HCT116 (cell line): Measurements from ENCODE around the gene CCDC192. TPM values are rescaled to one million over a fixed set of nuclear protein-coding genes. Genes with fewer than 3 reads are reported as not detected.

Experiments used
- ATAC-seq: fragments of 200-7000 bp; cut with Tn5 transposase; 2 replicates; pipeline ENCODE4 v1.9.1; 2020; ENCODE audit warnings: mild to moderate bottlenecking, moderate library complexity
- BruUV-seq: library from RNA; stranded (reverse); fragments of 400-500 nt; replicated peaks from 2 replicates; lab custom pipeline; 2021; lab: Mats Ljungman, UMichigan
- CTCF ChIA-PET: fragments of 300-600 bp; sonication (Branson Sonifier 250); formaldehyde crosslinking; loops from one replicate; lab custom pipeline; 2021; ENCODE audit warnings: antibody characterized with exemption; lab: Charles Lee
- POLR2A ChIA-PET: fragments of 300-600, 350-600 bp; sonication (Branson Sonifier 250); formaldehyde crosslinking; loops from one replicate; lab custom pipeline; 2021; ENCODE audit warnings: antibody characterized with exemption; lab: Charles Lee
- RAD21 ChIA-PET, 2 experiments: fragments of 300-600 bp; sonication (Branson Sonifier 250); formaldehyde crosslinking; loops; one replicate each; lab custom pipeline; 2023; ENCODE audit warnings: low total read pairs in 2 of 2; ENCODE audit not compliant: uncharacterized antibody in 2 of 2, unreplicated experiment in 2 of 2, low non-redundant PET in 1 of 2; lab: Charles Lee
- DNase-seq: peaks from one replicate; pipeline ENCODE4 v3.0.0-alpha.2; 2010; ENCODE audit warnings: low read depth, low spot score
- H2AFZ ChIP-seq: fragments of 200-600 bp; shearing (Covaris generic), sonication (generic); 2 replicates; pipeline ENCODE4 v1.6.1; 2017; ENCODE audit warnings: low read depth, mixed run types, mixed read lengths, antibody characterized with exemption, low read length; ENCODE audit not compliant: poor library complexity, severe bottlenecking
- H3K27ac ChIP-seq: 2 replicates; pipeline ENCODE4 v1.5.1; 2012; ENCODE audit warnings: low read depth, low read length
- H3K27me3 ChIP-seq: fragments of 200-600 bp; sonication (generic); 2 replicates; pipeline ENCODE4 v1.6.1; 2016; ENCODE audit warnings: mixed run types, low read length, mixed read lengths; ENCODE audit not compliant: insufficient read depth
- H3K36me3 ChIP-seq, 2 experiments: fragments of 200-500 bp in 1 of 2; fragments of 200-600 bp in 1 of 2; sonication (Bioruptor generic) in 1 of 2; sonication (generic) in 1 of 2; 2 replicates each; pipeline versions ENCODE4 v1.5.1 to v1.6.1; 2014 to 2016; ENCODE audit warnings: low read length in 2 of 2, inconsistent platforms in 1 of 2, mixed read lengths in 1 of 2, mixed run types in 1 of 2; ENCODE audit not compliant: insufficient read depth in 2 of 2, control insufficient read depth in 1 of 2
- H3K4me1 ChIP-seq, 2 experiments: fragments of 200-600 bp in 1 of 2; sonication (generic) in 1 of 2; 2 replicates each; pipeline versions ENCODE4 v1.5.1 to v1.6.1; 2012 to 2017; ENCODE audit warnings: low read length in 2 of 2, inconsistent platforms in 1 of 2, mild to moderate bottlenecking in 1 of 2, mixed read lengths in 1 of 2, mixed run types in 1 of 2, moderate library complexity in 1 of 2; ENCODE audit not compliant: insufficient read depth in 2 of 2, control insufficient read depth in 1 of 2
- H3K4me2 ChIP-seq: fragments of 200-600 bp; sonication (generic); 2 replicates; pipeline ENCODE4 v1.6.1; 2017; ENCODE audit warnings: mixed run types, low read length, mixed read lengths
- H3K4me3 ChIP-seq, 2 experiments: fragments of 200-600 bp in 1 of 2; sonication (generic) in 1 of 2; replicated peaks in 1 of 2; 2 replicates each; pipeline ENCODE4 v1.5.1; 2011 to 2016; ENCODE audit warnings: low read length in 2 of 2, control low read depth in 1 of 2, low read depth in 1 of 2, mild to moderate bottlenecking in 1 of 2, mixed read lengths in 1 of 2, mixed run types in 1 of 2
- H3K79me2 ChIP-seq: fragments of 200-600 bp; sonication (generic); 2 replicates; pipeline ENCODE4 v1.6.1; 2017; ENCODE audit warnings: mild to moderate bottlenecking, mixed run types, low read length, moderate library complexity, mixed read lengths; ENCODE audit not compliant: insufficient read depth
- H3K9ac ChIP-seq: fragments of 200-600 bp; sonication (generic); 2 replicates; pipeline ENCODE4 v1.6.1; 2016; ENCODE audit warnings: low read length, mixed read lengths
- H3K9me2 ChIP-seq: fragments of 200-600 bp; sonication (generic), shearing (Covaris generic); 2 replicates; pipeline ENCODE4 v1.6.1; 2017; ENCODE audit warnings: mixed run types, mild to moderate bottlenecking, moderate library complexity; ENCODE audit not compliant: insufficient read depth
- H3K9me3 ChIP-seq, 2 experiments: fragments of 200-500 bp in 1 of 2; fragments of 200-600 bp in 1 of 2; sonication (Bioruptor generic) in 1 of 2; sonication (generic) in 1 of 2; 2 replicates each; pipeline ENCODE4 v1.6.1; 2014 to 2017; ENCODE audit warnings: low read length in 2 of 2, mixed read lengths in 2 of 2, inconsistent platforms in 1 of 2, low read depth in 1 of 2, mild to moderate bottlenecking in 1 of 2, mixed run types in 1 of 2, moderate library complexity in 1 of 2; ENCODE audit not compliant: control insufficient read depth in 1 of 2, insufficient read depth in 1 of 2
- H4K20me1 ChIP-seq: fragments of 200-600 bp; sonication (generic), shearing (Covaris generic); 2 replicates; pipeline ENCODE4 v1.6.1; 2017; ENCODE audit warnings: mixed run types, mild to moderate bottlenecking, moderate library complexity; ENCODE audit not compliant: insufficient read depth
- CBX3 ChIP-seq: IDR thresholded peaks from 2 replicates; pipeline ENCODE4 v1.6.1; 2012; ENCODE audit warnings: low read depth
- CEBPB ChIP-seq: IDR thresholded peaks from 2 replicates; pipeline ENCODE4 v1.6.1; 2012; ENCODE audit warnings: low read depth
- CTCF ChIP-seq, 3 experiments: fragments of 200-600 bp in 1 of 3; sonication (generic) in 1 of 3; IDR thresholded peaks in 2 of 3; conservative IDR thresholded peaks in 1 of 3; 2 replicates each; pipeline ENCODE4 v1.5.1; 2012 to 2017; ENCODE audit warnings: low read depth in 2 of 3, low read length in 2 of 3, antibody characterized with exemption in 1 of 3, borderline replicate concordance in 1 of 3, control low read depth in 1 of 3, mild to moderate bottlenecking in 1 of 3, mixed read lengths in 1 of 3, mixed run types in 1 of 3, moderate library complexity in 1 of 3; ENCODE audit not compliant: insufficient read depth in 1 of 3
- EGR1 ChIP-seq: IDR thresholded peaks from 2 replicates; pipeline ENCODE4 v1.6.1; 2012; ENCODE audit warnings: low read depth
- ELF1 ChIP-seq: IDR thresholded peaks from 2 replicates; pipeline ENCODE4 v1.6.1; 2012; ENCODE audit warnings: low read depth, borderline replicate concordance
- EZH2 ChIP-seq: fragments of 200-600 bp; sonication (generic); IDR thresholded peaks from 2 replicates; pipeline ENCODE4 v1.6.1; 2017; ENCODE audit warnings: antibody characterized with exemption, mixed run types
- EZH2phosphoT487 ChIP-seq: fragments of 200-600 bp; IDR thresholded peaks from 2 replicates; pipeline ENCODE4 v1.6.1; 2018; ENCODE audit warnings: antibody characterized with exemption, borderline replicate concordance
- FOSL1 ChIP-seq: IDR thresholded peaks from 2 replicates; pipeline ENCODE4 v1.6.1; 2012; ENCODE audit warnings: low read depth
- JUND ChIP-seq: IDR thresholded peaks from 2 replicates; pipeline ENCODE4 v1.6.1; 2012
- POLR2AphosphoS5 ChIP-seq: IDR thresholded peaks from 2 replicates; pipeline ENCODE4 v1.6.1; 2011; ENCODE audit warnings: mild to moderate bottlenecking, low read depth, low read length, moderate library complexity
- SP1 ChIP-seq: IDR thresholded peaks from 2 replicates; pipeline ENCODE4 v1.6.1; 2012; ENCODE audit warnings: low read depth
- TCF7L2 ChIP-seq: IDR thresholded peaks from 2 replicates; pipeline ENCODE4 v1.7.0; 2011; ENCODE audit warnings: borderline replicate concordance, inconsistent platforms; ENCODE audit not compliant: insufficient read depth, insufficient read length; ENCODE audit errors: extremely low read depth
- YY1 ChIP-seq: IDR thresholded peaks from 2 replicates; pipeline ENCODE4 v1.6.1; 2011; ENCODE audit warnings: low read length, low read depth, moderate library complexity, mild to moderate bottlenecking; ENCODE audit not compliant: insufficient replicate concordance; ENCODE audit errors: extremely low read depth
- ZFX ChIP-seq: fragments of 450-650 bp; IDR thresholded peaks from 2 replicates; pipeline ENCODE4 v1.6.1; 2017
- ZNF274 ChIP-seq: fragments of 200-500 bp; sonication (Bioruptor generic); IDR thresholded peaks from 2 replicates; pipeline ENCODE4 v1.6.1; 2014; ENCODE audit warnings: mild to moderate bottlenecking, low read depth, low read length, inconsistent platforms
- intact Hi-C: fragments of 100-400 bp; cut with micrococcal nuclease; formaldehyde crosslinking; loops from 2 replicates; pipeline ENCODE4 v1.10.0; 2022
- total RNA-seq: library from RNA; stranded (reverse); gene quantifications from one replicate; pipeline ENCODE4 v1.2.1, GENCODE V29; 2021; ENCODE audit not compliant: unreplicated experiment

The CCDC192 gene
- total RNA-seq, 1 experiment from 2014 or later = not detected

- H3K27ac ChIP-seq = no peak overlapping the region
- H2AFZ ChIP-seq = no peak overlapping the region
- H3K4me2 ChIP-seq = no peak overlapping the region
- no peaks in the 10 kb centered on the region for H3K4me1 ChIP-seq
- TF ChIP-seq ELF1 (no peak), EZH2 (no peak), CTCF (IDR thresholded peaks at IDR 0.05 in 2 of 3, conservative IDR thresholded peaks at IDR 0.05 in 1 of 3; ENCODE audit: borderline replicate concordance in 1 of 3, insufficient read depth in 1 of 3, low read depth in 2 of 3, low read length in 2 of 3) (no peak), SP1 (no peak), EZH2phosphoT487 (no peak), CEBPB (no peak), FOSL1 (no peak), TCF7L2 (no peak), ZFX (no peak), YY1 (no peak), ZNF274 (no peak), EGR1 (no peak), JUND (no peak), POLR2AphosphoS5 (no peak), CBX3 (no peak)
- H3K27me3 ChIP-seq = no peaks in the 10 kb centered on the region
- ChIA-PET POLR2A (no interaction called here), CTCF (interaction anchor here (0.8 to 0.9 kb wide), 2 partner anchors 11 to 303 kb away, joined by 3 to 4 read pairs; no protein-coding TSS in a partner anchor), RAD21 (no interaction called here)
- intact Hi-C loops = no loop called here
- H3K36me3 ChIP-seq = no peaks in the 10 kb centered on the region
- H3K9ac ChIP-seq = no peak overlapping the region
- H3K79me2 ChIP-seq = no peaks in the 10 kb centered on the region
- DNase-seq (no peak), ATAC-seq (no peak)
- no peaks in the 10 kb centered on the region for H3K9me2 ChIP-seq
- BruUV-seq = no TSS peak
- no peaks in the 10 kb centered on the region for H4K20me1 ChIP-seq
- no peaks in the 10 kb centered on the region for H3K9me3 ChIP-seq
- H3K4me3 ChIP-seq = no peak overlapping the region
Measured at GRCh38 chr5:127867022-127867783, 164.0 kb downstream of the CCDC192 start.
